ENCODE data around the gene NADK.

NADK gene

GRCh38 chr1:1759456-1760344, 18.6 kb downstream of the NADK start:
- Histone ChIP-seq H3K4me1 (ENCODE audit: insufficient read depth, low read length) (no peaks in the 10 kb centered on the region), H3K27ac (ENCODE audit: low read length) (no peak overlapping the region)

GRCh38 chr1:1758692-1759455, 19.4 kb downstream of the NADK start:
- no peak overlapping the region for H3K4me3 ChIP-seq (ENCODE audit: low read length)
- H3K9me3 ChIP-seq (ENCODE audit: insufficient read depth, low read depth, low read length) = no peaks in the 10 kb centered on the region
- no peaks in the 10 kb centered on the region for H3K4me1 ChIP-seq (ENCODE audit: insufficient read depth, low read length)
- no peaks in the 10 kb centered on the region for H3K27me3 ChIP-seq (ENCODE audit: insufficient read depth, low read length)
- H3K36me3 ChIP-seq (ENCODE audit: insufficient read depth, low read depth, low read length) = peaks cover 79% of the 10 kb centered on the region
- H3K27ac ChIP-seq (ENCODE audit: low read length) = no peak overlapping the region
- no peak overlapping the region; the same call in 1 of the 2 replicates for H3K9ac ChIP-seq (ENCODE audit: low read depth, low read length)

More at GRCh38 chr1:1759456-1760344, 18.6 kb downstream of the NADK start:
- peaks cover 78% of the 10 kb centered on the region for H3K36me3 ChIP-seq (ENCODE audit: insufficient read depth, low read depth, low read length)
- no peaks in the 10 kb centered on the region for H3K27me3 ChIP-seq (ENCODE audit: insufficient read depth, low read length)
- H3K9ac ChIP-seq (ENCODE audit: low read depth, low read length) = no peak overlapping the region
- no peak overlapping the region for H3K4me3 ChIP-seq (ENCODE audit: low read length)
- H3K9me3 ChIP-seq (ENCODE audit: insufficient read depth, low read depth, low read length) = no peaks in the 10 kb centered on the region

- Histone ChIP-seq H3K4me3 (ENCODE audit: low read length) (no peak overlapping the region), H3K4me1 (ENCODE audit: insufficient read depth, low read length) (no peaks in the 10 kb centered on the region), H3K9ac (ENCODE audit: low read depth, low read length) (no peak overlapping the region), H3K27ac (ENCODE audit: low read length) (no peak overlapping the region), H3K27me3 (ENCODE audit: insufficient read depth, low read length) (no peaks in the 10 kb centered on the region), H3K36me3 (ENCODE audit: insufficient read depth, low read depth, low read length) (peaks cover 83% of the 10 kb centered on the region), H3K9me3 (ENCODE audit: insufficient read depth, low read depth, low read length) (no peaks in the 10 kb centered on the region)
These were observed 20.1 kb downstream of the NADK start for GRCh38 chr1:1758059-1758621.

GRCh38 chr1:1757422-1758058, 20.7 kb downstream of the NADK start:
- Histone ChIP-seq H3K27ac (ENCODE audit: low read length) (no peak overlapping the region), H3K9me3 (ENCODE audit: insufficient read depth, low read depth, low read length) (no peaks in the 10 kb centered on the region), H3K9ac (ENCODE audit: low read depth, low read length) (no peak overlapping the region), H3K36me3 (ENCODE audit: insufficient read depth, low read depth, low read length) (peaks cover 83% of the 10 kb centered on the region), H3K4me1 (ENCODE audit: insufficient read depth, low read length) (no peaks in the 10 kb centered on the region), H3K4me3 (ENCODE audit: low read length) (no peak overlapping the region), H3K27me3 (ENCODE audit: insufficient read depth, low read length) (no peaks in the 10 kb centered on the region)

GRCh38 chr1:1756661-1757421, 21.4 kb downstream of the NADK start:
- Histone ChIP-seq H3K4me3 (ENCODE audit: low read length) (no peak overlapping the region), H3K36me3 (ENCODE audit: insufficient read depth, low read depth, low read length) (peaks cover 83% of the 10 kb centered on the region), H3K27ac (ENCODE audit: low read length) (no peak overlapping the region), H3K27me3 (ENCODE audit: insufficient read depth, low read length) (no peaks in the 10 kb centered on the region), H3K9me3 (ENCODE audit: insufficient read depth, low read depth, low read length) (no peaks in the 10 kb centered on the region), H3K9ac (ENCODE audit: low read depth, low read length) (no peak overlapping the region), H3K4me1 (ENCODE audit: insufficient read depth, low read length) (no peaks in the 10 kb centered on the region)

GRCh38 chr1:1755852-1756251, 22.4 kb downstream of the NADK start:
- peaks cover 73% of the 10 kb centered on the region for H3K36me3 ChIP-seq (ENCODE audit: insufficient read depth, low read depth, low read length)
- no peaks in the 10 kb centered on the region for H3K4me1 ChIP-seq (ENCODE audit: insufficient read depth, low read length)
- H3K4me3 ChIP-seq (ENCODE audit: low read length) = no peak overlapping the region
- H3K27me3 ChIP-seq (ENCODE audit: insufficient read depth, low read length) = no peaks in the 10 kb centered on the region
- H3K9me3 ChIP-seq (ENCODE audit: insufficient read depth, low read depth, low read length) = no peaks in the 10 kb centered on the region
- H3K27ac ChIP-seq (ENCODE audit: low read length) = no peak overlapping the region
- no peak overlapping the region for H3K9ac ChIP-seq (ENCODE audit: low read depth, low read length)

GRCh38 chr1:1755426-1755825, 22.8 kb downstream of the NADK start:
- Histone ChIP-seq H3K9ac (ENCODE audit: low read depth, low read length) (no peak overlapping the region), H3K9me3 (ENCODE audit: insufficient read depth, low read depth, low read length) (no peaks in the 10 kb centered on the region), H3K4me3 (ENCODE audit: low read length) (no peak overlapping the region), H3K27ac (ENCODE audit: low read length) (no peak overlapping the region), H3K4me1 (ENCODE audit: insufficient read depth, low read length) (no peaks in the 10 kb centered on the region), H3K36me3 (ENCODE audit: insufficient read depth, low read depth, low read length) (peaks cover 69% of the 10 kb centered on the region), H3K27me3 (ENCODE audit: insufficient read depth, low read length) (no peaks in the 10 kb centered on the region)

GRCh38 chr1:1754051-1754815, 24.0 kb downstream of the NADK start:
- H3K36me3 ChIP-seq (ENCODE audit: insufficient read depth, low read depth, low read length) = peaks cover 58% of the 10 kb centered on the region
- no peak overlapping the region for H3K9ac ChIP-seq (ENCODE audit: low read depth, low read length)
- no peak overlapping the region for H3K27ac ChIP-seq (ENCODE audit: low read length)
- no peak overlapping the region for H3K4me3 ChIP-seq (ENCODE audit: low read length)
- H3K27me3 ChIP-seq (ENCODE audit: insufficient read depth, low read length) = no peaks in the 10 kb centered on the region
- no peaks in the 10 kb centered on the region for H3K9me3 ChIP-seq (ENCODE audit: insufficient read depth, low read depth, low read length)
- no peaks in the 10 kb centered on the region for H3K4me1 ChIP-seq (ENCODE audit: insufficient read depth, low read length)

- H3K27me3 ChIP-seq (ENCODE audit: insufficient read depth, low read length) = no peaks in the 10 kb centered on the region
- H3K36me3 ChIP-seq (ENCODE audit: insufficient read depth, low read depth, low read length) = peaks cover 53% of the 10 kb centered on the region
- no peaks in the 10 kb centered on the region for H3K4me1 ChIP-seq (ENCODE audit: insufficient read depth, low read length)
- no peak overlapping the region for H3K9ac ChIP-seq (ENCODE audit: low read depth, low read length)
- no peak overlapping the region for H3K4me3 ChIP-seq (ENCODE audit: low read length)
- H3K27ac ChIP-seq (ENCODE audit: low read length) = no peak overlapping the region
- no peaks in the 10 kb centered on the region for H3K9me3 ChIP-seq (ENCODE audit: insufficient read depth, low read depth, low read length)
These were observed 24.7 kb downstream of the NADK start for GRCh38 chr1:1753607-1754005.

GRCh38 chr1:1752636-1753606, 25.3 kb downstream of the NADK start:
- peaks cover 49% of the 10 kb centered on the region for H3K36me3 ChIP-seq (ENCODE audit: insufficient read depth, low read depth, low read length)

More at GRCh38 chr1:1752636-1753606, 25.3 kb downstream of the NADK start:
- H3K9ac ChIP-seq (ENCODE audit: low read depth, low read length) = no peak overlapping the region
- H3K27me3 ChIP-seq (ENCODE audit: insufficient read depth, low read length) = no peaks in the 10 kb centered on the region
- no peaks in the 10 kb centered on the region for H3K9me3 ChIP-seq (ENCODE audit: insufficient read depth, low read depth, low read length)
- no peak overlapping the region for H3K27ac ChIP-seq (ENCODE audit: low read length)
- no peak overlapping the region for H3K4me3 ChIP-seq (ENCODE audit: low read length)
- no peaks in the 10 kb centered on the region for H3K4me1 ChIP-seq (ENCODE audit: insufficient read depth, low read length)

Data from iPS-20b (cell line).